Anterior cingulate cortex (tissue), 58 donors: ENCODE data around the gene DLX3.

Source experiments
- DNase-seq, 58 donors: peaks; one replicate each; lab custom pipeline; 2025; lab: John Stamatoyannopoulos, UW

Gene DLX3

DNA sequence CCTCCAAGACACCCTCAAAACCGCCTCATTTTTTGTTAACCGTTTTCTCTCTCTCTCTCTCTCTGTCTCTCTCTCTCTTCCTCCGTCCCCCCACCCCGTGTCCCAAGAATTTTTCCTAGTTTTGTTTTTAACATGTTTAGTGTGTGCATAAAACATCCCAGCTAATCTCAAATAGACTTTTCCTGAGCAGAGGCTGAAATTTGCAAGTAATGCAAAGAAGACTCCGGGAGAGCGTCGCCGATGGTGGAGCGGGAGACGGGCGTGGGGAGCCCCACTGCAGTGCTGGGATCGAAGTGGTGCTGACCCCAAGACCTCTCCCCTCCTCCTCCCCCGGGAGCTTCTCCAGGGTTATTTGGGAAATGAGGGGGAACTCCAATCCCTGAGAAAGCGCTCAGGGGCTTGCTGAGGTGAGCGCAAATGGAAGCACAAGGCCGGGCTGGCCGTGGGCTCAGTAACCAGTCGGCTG lies 30.7 kb downstream of the DLX3 start:
- no peak for DNase-seq

DNA sequence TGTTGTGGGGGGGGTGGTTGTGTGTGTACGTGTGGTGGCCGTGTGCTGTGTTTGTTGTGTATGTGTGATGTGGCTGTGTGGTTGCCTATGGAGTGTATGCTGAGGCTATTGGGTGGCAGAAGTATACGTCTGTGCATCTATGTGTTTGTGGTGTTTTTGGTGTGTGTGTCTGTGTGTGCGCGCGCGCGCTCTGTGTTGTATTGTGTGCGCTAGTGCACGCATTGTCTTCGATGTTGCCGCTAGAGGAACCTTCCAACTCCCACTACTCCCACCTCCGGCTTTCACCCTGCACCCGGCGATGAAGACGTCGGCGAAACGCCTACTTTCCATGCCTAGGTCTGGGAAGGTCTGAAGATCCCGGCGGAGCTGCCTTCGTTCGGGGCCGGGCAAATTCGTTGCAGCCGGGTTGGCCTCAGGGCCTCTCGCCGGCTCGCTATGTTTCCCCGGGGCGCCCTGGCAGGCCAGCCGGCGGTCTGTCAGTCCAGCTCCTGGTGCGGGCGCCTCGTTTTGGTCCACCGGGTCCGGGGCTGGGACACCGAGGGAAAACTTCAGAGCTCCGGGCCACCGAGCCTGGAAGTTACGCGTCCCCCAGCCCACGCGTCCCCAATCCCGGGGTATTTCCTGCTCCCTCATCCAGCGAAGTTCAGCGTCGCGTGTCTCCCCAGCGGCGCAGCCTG lies 31.3 kb downstream of the DLX3 start:
- DNase-seq: no peak

DNA sequence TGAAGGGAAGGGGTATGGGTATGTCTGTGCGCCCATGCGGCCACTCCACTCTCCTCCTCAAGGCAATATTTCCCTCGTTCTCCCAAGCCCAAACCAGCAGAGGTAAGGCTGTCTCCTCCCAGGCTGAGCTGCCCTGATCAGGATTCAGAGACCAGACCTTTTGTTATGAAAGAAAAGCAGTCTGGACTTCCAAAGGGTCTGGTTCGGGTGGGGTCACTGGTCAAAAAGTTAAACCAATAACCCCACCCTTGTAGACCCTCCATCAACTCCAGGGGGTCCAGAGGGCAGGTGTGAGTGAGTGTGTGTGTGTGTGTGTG lies 31.8 kb downstream of the DLX3 start:
- no peak for DNase-seq

DNA sequence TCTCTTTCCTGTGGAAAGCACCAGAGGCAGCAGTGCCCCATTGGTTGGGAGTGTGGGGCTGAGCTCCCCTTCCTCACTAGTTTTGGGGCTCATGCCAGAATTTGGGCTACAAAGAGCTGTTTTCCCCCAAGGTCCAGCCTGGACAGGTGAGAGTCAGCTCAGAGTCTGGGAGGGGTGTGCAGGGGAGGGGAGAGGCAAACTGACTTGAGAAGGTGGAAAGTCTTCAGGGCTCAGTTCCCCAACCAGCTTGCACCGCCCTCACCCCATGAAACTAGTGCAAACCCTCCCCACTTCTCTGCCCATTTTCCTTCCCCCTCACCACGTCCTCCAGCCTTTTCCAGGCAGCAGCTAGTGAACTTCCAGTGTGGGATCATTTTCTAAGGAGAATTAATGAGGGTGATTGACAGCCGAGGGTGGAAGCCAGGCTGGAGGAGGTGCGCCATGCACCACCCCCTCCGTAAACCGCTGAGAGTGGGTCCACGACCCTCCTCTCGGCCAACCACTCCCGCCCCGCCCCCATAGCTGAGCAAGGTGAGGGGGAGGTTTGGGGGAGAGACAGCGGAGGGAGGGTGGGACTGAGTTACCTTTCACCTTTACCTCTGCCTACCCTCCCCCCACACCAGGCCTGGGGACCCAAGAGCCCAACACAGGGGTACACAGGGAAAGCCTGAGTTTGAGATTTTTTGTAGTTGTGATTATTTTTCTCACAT lies 32.3 kb downstream of the DLX3 start:
- DNase-seq: no peak

DNA sequence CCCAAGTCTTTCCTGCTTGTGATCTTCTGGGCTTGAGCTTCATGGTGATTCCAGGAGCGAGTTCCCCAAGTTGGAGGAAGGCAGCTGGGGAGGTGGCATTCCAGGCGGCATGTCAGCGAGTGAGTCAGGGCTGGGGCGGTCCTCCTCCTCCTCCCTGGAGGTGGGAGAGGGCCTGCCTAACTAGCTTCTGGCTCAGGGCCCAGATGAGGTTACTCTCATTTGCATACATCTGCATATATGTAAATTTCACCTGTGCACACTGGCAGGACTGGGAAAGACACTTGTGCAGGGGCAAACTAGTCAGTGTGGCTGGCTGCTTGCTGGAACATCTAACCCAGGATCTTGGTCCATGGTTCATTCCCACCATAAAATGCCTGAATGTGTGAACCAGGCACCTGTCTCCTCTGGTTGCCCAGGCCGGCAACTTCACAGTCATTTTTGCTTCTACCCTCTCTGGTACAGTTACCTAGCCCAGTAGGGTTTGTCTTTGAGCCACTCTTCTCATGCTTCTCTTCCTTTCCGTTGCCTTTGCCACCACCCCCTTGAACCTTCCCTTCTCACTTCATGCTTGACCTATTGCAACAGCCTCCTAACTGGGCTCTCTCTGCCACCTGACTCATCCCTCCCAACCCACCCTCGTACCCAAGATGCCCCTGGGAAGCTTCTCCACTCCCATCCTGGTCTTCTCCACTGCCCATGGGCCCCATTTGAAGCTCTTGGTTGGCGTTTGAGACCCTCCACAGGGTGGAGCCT lies 35.7 kb downstream of the DLX3 start:
- peak in 1 of 58 donors; percentile 35 for DNase-seq

DNA sequence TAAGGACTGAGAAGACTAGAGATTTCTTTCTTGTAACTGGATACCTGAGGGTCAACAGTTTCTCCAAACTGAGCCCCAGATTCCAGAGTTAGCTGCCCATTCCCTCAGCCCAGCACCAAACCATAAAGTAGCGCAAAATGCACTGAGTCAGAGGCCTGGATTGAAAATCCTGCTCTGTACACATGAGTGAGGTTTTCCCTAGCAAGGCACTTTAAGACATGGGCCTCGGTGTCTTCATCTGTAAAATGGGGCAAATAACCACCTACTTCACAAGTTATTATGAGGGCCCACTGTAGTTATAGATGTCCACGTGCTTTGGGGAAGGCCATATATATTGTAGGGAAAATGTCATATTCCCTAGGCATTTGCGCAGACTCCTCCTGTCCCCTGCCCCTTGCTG lies 36.3 kb downstream of the DLX3 start:
- no peak for DNase-seq

DNA sequence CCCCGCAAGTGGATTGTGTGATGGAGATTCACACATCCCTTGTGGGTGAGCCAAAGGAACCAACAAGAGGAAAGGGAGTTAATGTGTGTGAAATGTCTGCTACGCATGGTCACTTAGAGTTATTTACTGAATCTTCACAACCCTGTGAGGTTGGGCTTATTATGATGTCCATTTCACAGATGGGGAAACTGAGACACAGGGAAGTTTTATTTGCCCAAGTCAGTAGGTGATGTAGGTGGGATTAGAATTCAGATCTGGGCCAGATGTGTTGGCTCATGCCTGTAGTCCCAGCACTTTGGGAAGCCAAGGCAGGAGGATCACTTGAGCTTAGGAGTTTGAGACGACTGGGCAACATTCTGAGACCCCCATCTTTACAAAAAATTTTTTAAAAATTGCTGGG lies 37.7 kb downstream of the DLX3 start:
- no peak for DNase-seq

DNA sequence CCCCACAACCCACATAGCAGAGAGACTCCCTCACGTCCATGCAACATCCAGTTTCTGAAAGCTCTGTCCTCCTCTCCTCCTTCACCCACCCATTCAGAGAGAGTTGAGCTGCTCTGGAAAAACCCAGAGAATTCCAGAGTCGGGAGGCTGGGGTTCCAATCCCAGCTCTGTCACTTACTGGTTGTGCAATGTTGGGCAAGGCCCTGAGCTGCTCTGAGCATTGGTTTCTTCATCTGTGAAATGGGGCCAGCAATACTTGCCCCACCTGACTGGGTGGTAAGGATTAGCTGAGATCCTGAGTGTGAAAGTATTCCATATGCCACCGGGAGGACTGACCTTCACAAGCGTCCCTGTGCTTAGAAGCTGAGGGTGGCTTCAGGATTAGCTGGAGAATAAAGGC lies 38.2 kb downstream of the DLX3 start:
- DNase-seq: no peak

DNA sequence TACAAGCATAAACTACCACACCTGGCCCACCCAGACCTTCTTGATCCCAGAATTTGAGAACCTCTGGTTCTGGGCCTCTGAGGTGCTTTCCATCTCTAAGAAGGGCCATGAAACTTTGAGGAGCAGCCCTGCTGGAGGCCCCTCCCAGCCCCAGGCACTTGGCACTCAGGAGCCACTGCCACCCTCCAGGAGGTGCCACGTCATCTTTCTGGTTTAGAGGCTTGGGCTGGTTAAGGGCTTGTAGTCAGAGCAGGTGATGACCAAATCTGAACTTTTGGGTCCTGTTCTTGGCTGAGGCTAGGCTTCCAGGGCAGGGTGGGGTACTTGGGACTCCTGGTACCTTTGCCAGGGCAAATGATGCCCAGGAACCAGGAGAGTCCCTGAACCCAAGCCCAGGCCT lies 39.9 kb downstream of the DLX3 start:
- DNase-seq: no peak

DNA sequence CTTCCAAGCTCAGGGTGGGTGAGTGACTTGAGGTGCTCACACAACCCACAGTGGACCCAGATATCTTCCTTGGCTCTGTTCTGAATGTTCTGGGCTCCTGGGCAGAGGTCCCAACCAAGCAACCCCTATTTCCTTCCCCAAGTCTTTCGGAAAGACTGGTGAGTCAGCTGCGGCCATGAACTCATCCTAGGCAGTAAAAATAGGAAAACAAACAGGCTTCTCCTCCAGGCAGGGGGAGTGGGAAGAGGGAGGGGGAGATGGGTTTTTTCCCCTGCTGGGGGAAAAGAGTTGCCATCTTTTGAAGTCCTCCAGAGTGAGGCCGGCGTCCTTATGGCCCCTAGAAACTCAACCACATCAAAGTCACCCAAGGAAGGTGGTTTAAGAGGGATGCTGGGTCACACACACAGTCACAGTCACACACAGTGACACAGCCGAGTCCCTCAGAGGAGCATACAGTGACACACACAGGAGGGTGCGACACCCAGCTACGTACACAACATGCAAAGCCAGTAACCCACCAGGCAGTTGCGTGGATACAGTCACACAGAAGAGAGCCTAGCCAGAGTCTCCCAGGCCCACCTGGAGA lies 42.0 kb downstream of the DLX3 start:
- DNase-seq: no peak

DNA sequence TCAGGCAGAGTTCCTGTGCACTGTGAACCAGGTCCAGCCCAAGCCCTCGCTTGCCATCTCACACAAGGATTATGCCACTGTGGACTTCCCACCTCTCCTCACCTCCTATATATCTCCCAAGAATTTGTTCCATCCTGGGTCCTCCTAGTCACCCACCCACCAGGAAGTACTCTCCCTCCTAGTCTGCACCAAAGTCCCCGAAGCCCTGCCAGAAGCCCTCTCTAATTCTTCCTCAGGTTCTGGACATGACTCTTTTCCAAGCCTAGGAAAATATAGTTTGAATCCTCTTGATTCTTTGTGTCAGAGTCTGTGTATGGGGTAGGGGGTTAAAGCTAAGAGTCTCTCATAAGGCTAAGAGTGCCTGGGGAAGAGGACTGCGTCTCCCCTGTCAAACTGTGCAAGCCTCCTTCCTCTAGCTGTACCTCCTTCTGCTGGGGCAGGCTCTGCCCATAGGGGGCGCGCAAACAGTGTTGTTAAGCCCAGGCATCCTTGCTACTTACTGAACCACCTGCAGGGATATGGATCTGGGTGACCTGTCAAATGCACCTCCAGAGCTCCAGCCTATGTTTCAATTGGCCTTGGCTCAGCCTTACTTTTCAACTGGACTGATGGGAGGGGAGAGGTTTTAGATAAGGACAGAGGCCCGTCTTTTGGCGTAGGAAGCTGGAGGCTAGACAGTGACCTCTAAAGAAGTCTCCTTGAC lies 42.7 kb downstream of the DLX3 start:
- DNase-seq: peak in 30 of 58 donors; percentile 0 to 63 (median 10)

DNA sequence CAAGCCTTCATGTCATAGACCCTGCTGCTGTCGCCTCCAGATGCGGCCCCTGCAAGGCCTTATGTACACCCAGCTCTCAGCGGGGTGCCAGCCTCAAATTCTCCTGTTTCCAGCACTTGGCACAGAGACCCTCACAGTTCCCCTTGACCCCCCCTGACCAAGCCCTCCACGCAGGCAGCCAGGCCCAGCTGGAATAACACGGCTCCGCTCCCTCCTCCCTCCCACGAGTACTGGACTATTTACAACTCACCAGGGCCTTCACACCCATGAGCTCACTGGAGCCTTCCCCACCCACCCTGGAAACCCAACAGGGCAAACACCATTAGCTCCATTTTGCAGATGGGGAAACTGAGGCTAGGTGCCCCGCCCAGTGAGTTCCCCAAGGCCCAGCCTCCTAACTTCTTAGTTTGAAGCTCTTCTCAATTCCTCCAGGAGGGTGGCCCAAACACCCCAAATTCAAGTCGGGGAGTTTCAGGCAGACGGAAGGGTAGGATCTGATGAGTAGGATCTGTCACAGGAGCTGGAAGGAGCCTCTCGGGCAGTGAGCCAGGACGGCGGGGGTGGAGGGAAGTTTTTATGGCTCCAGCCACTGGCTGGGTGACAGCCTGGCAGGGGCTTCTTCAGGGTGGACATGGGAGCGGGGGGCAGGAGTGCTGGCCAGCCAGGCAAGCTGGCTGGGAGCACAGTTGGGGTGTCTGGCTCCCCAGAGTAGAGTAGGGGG lies 43.5 kb downstream of the DLX3 start:
- DNase-seq: peak in 2 of 58 donors; percentile 3

DNA sequence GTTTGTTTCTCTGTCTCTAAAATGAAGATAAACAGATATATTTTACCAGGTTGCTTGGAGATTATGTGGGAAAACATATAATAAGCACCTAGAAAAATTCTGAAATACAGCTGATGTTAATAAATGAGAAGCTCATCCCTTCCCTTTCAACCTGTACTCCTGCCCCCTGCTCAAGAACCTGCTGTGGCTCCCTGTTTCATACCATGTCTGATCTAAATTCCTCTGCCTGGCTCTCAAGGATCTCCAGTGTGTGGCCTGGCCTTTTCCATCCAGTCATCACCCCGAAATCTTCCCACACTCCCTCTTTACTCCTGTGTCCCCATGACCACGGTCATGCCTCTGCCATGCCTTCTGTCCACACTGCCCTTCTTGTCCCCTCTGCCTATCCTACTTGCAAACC lies 45.4 kb downstream of the DLX3 start:
- no peak for DNase-seq

DNA sequence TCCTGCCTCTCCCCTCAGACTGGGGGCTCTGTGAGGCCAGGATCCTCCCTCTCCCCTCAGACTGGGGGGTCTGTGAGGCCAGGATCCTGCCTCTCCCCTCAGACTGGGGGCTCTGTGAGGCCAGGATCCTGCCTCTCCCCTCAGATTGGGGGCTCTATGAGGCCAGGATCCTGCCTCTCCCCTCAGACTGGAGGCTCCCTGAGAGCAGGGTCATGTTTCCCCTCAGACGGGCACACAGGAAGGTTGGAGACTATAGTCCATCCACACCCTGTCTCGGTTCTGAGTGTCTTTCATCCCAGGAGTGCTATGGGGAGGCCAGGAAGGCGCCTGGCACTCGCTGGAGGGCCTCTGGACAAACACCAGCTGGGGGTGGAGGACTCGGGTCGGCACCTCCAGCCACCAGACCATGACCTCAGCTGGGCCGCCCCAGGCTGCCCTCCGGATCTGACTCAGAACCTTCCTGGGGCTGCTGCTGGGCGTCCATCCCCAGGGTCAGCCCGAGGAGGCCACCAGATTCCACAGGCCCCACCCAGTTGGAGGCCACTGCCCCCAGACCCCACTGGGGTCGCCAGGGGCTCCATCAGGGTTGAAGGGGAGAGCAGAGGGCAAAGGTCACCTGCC lies 48.0 kb downstream of the DLX3 start:
- DNase-seq: no peak

DNA sequence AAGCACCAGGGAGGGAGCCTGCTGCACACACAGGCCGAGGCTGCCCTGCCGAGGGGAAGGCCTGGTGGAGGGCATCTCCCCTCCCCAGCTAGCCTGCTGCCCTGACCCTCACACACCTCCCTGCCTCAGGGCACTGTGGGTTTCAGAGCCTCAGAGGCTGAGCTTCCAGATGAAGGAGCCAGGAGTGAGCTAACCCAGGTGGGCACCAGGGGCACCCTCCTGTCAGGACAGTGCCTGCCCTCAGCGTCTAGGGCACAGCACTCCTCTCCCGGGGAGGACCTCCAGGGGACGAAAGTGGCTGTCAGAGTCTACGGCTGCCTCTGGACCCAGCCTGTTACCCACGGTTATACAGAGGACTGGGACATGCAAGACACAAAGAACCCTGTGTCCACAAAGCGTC lies 48.8 kb downstream of the DLX3 start:
- no peak for DNase-seq

DNA sequence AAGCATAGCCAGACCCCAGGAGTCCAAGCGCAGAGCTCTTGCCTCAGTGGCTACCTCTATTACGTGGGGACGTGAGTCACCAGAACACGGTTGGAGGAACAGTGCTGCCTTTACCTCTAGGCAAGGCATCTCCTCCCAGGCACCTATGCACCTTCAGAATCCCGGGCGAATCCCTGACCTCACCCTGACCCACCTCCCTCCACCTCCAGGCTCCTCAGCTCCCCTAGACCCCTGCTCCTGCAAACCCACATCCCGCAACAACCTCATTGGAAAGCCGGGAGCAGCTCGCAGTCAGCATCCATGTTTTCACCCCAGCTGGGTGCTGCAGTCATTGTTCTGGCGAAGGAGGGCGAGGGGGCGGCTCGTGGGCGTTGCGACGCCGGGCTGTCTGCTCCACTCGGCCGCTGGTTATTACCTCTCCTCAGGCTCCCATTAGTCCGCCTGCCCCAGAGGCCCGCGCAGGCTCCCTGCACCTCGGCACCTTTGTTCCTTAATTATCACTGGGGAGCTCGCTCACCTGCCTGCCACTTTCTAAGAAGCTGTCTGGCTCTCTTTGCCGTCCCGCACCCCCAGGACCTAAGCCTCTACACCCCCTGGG lies 50.7 kb downstream of the DLX3 start:
- no peak for DNase-seq

DNA sequence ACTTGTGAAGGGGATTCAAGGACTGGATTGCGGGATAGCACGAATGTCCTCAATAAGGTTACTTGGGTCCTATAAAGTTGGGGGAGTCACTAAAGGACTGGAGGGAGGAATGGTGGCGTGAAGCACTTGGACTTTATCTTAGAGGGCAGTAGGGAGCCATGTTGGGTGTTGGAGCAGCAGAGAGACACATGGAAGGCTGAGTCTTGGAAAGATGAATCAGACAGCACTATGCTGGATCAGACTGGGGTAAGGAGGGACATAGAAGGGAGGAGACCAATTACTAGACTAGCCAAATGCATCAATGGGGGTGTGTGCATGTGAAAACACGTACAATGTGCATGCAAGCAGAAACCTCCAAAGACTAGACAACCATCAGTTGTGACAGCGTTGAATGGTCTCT lies 52.1 kb downstream of the DLX3 start:
- DNase-seq: no peak

DNA sequence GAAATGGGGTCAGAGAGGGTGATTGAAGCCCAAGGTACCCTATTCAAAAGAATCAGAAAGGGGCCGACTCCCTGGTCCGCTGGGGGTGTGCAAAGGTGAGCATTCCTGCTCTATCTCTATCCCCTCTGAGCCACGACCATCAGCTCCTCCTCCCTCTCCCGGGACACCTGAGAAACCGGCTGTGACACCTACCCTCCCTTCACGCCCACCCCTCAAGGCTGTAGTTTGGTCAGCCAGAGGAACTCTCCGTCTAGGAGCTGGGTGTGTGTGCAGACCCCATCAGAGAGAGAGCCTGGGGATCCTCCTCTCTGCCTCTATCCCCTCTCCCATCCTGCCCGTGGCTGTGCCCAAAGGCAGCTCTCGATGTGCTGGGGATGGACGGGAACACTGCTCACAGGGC lies 53.6 kb downstream of the DLX3 start:
- DNase-seq: no peak
